HepG2 (cell line): ENCODE results near the gene RNF126. TPM values are rescaled to one million over a fixed set of nuclear protein-coding genes. Genes with fewer than 3 reads are reported as not detected.

Experiments
- BCL6 ChIP-seq: IDR thresholded peaks from 2 replicates; pipeline ENCODE4 v1.6.1; 2016; ENCODE audit warnings: missing genetic modification reagents, missing compliant biosample characterization
- CAMTA2 ChIP-seq: sonication (generic); formaldehyde crosslinking; IDR thresholded peaks from 2 replicates; pipeline ENCODE4 v1.4.0; 2020; ENCODE audit warnings: mild to moderate bottlenecking, missing genetic modification reagents, borderline replicate concordance
- CREBL2 ChIP-seq: sonication (generic); formaldehyde crosslinking; IDR thresholded peaks from 2 replicates; pipeline ENCODE4 v1.8.1; 2023; ENCODE audit warnings: missing genetic modification reagents, mild to moderate bottlenecking, borderline replicate concordance
- FOXC1 ChIP-seq: sonication (generic); formaldehyde crosslinking; IDR thresholded peaks from 2 replicates; pipeline ENCODE4 v1.8.0; 2022; ENCODE audit warnings: mild to moderate bottlenecking, missing genetic modification reagents, borderline replicate concordance
- GPN1 ChIP-seq: sonication (generic); formaldehyde crosslinking; IDR thresholded peaks from 2 replicates; pipeline ENCODE4 v1.5.1; 2020; ENCODE audit warnings: missing genetic modification reagents, borderline replicate concordance
- HHEX ChIP-seq: IDR thresholded peaks from 2 replicates; pipeline ENCODE4 v1.6.1; 2016; ENCODE audit warnings: control low read depth
- MED13 ChIP-seq: sonication (generic); formaldehyde crosslinking; IDR thresholded peaks from 2 replicates; pipeline ENCODE4 v1.5.0; 2020; ENCODE audit warnings: missing genetic modification reagents
- MNT ChIP-seq: fragments of 450-650 bp; IDR thresholded peaks from 2 replicates; pipeline ENCODE4 v1.6.1; 2016
- SATB2 ChIP-seq: sonication (generic); formaldehyde crosslinking; IDR thresholded peaks from 2 replicates; pipeline ENCODE4 v1.5.0; 2020; ENCODE audit warnings: missing genetic modification reagents
- STAT6 ChIP-seq: sonication (generic); formaldehyde crosslinking; IDR thresholded peaks from 2 replicates; pipeline ENCODE4 v1.4.0; 2020; ENCODE audit warnings: missing genetic modification reagents, mild to moderate bottlenecking, borderline replicate concordance
- THAP7 ChIP-seq: sonication (generic); formaldehyde crosslinking; IDR thresholded peaks from 2 replicates; pipeline ENCODE4 v1.8.1; 2023; ENCODE audit warnings: mild to moderate bottlenecking, missing genetic modification reagents
- ZBTB49 ChIP-seq: sonication (generic); formaldehyde crosslinking; IDR thresholded peaks from 2 replicates; pipeline ENCODE4 v1.4.0; 2020; ENCODE audit warnings: missing genetic modification reagents, borderline replicate concordance
- ZNF83 ChIP-seq: sonication (generic); formaldehyde crosslinking; IDR thresholded peaks from 2 replicates; pipeline ENCODE4 v1.4.0; 2020; ENCODE audit warnings: missing genetic modification reagents, mild to moderate bottlenecking, borderline replicate concordance
- ZUFSP ChIP-seq: sonication (generic); formaldehyde crosslinking; IDR thresholded peaks from 2 replicates; pipeline ENCODE4 v1.9.0; 2021; ENCODE audit warnings: missing genetic modification reagents, mild to moderate bottlenecking, borderline replicate concordance
- ZXDC ChIP-seq: sonication (generic); formaldehyde crosslinking; IDR thresholded peaks from 2 replicates; pipeline ENCODE4 v1.5.0; 2020; ENCODE audit warnings: mild to moderate bottlenecking, missing genetic modification reagents
- polyA plus RNA-seq, 8 experiments: library from polyadenylated mRNA; depleted of rRNA in 3 of 8; stranded (reverse) in 7 of 8; unstranded in 1 of 8; fragments of >200 nt; fragmentation: Illumina TruSeq in 4 of 8; extraction: Trizol in 4 of 8; gene quantifications; 2 replicates each; pipeline versions ENCODE4 v1.2.1 to v1.2.3, GENCODE V29; 2011 to 2016; ENCODE audit warnings: low read depth in 4 of 8, missing spikeins in 1 of 8, mixed read lengths in 1 of 8; ENCODE audit not compliant: insufficient read depth in 1 of 8
- total RNA-seq, 5 experiments: library from RNA; depleted of rRNA; stranded (reverse); fragments of >200 nt; fragmentation: Illumina TruSeq; extraction: Trizol; gene quantifications; 2 replicates each; pipeline ENCODE4 v1.2.3, GENCODE V29; 2016; ENCODE audit warnings: low read depth in 1 of 5

The RNF126 gene
- total and polyA plus RNA-seq, 2 of the 13 experiments (the other 11 are each of a cell fraction or from before 2014, with no cell fraction given) = 23.2 to 34.0 TPM

- TF ChIP-seq HHEX (no peak), ZNF83 (CRISPR knock-in tag) (no peak), STAT6 (CRISPR knock-in tag) (no peak), GPN1 (CRISPR knock-in tag) (no peak), ZBTB49 (CRISPR knock-in tag) (no peak), FOXC1 (CRISPR knock-in tag) (no peak), THAP7 (no peak), ZXDC (CRISPR knock-in tag) (no peak), BCL6 (CRISPR knock-in tag) (0 out of 2 replicates have a peak, but pooled peaks have one; percentile 3), MED13 (CRISPR knock-in tag) (no peak), ZUFSP (CRISPR knock-in tag) (no peak), MNT (no peak), SATB2 (CRISPR knock-in tag) (no peak), CREBL2 (CRISPR knock-in tag) (no peak), CAMTA2 (0 out of 2 replicates have a peak, but pooled peaks have one; percentile 34)
These were observed 40.8 kb upstream of the RNF126 start (continued) for GRCh38 chr19:703651-704446.
